ENCODE results near the gene MYO1G. TPM values are rescaled to one million over a fixed set of nuclear protein-coding genes. Genes with fewer than 3 reads are reported as not detected.

MYO1G gene
- total and polyA plus RNA-seq, 2 donors = 1.8 to 3.6 TPM

GRCh38 chr7:44990109-44991023 lies 11.6 kb upstream of the MYO1G start:
- DNase-seq (ENCODE audit: extremely low spot score) = no peak
- H3K36me3 ChIP-seq (ENCODE audit: insufficient read depth) = no peaks in the 10 kb centered on the region
- H3K27ac ChIP-seq (ENCODE audit: low read depth) = no peak overlapping the region
- no peaks in the 10 kb centered on the region for H3K4me1 ChIP-seq (ENCODE audit: insufficient read depth)
- 69% methylated on average over 9 of the region's 9 CpGs for WGBS
- no peak overlapping the region for H3K4me3 ChIP-seq (ENCODE audit: low read depth, low read length)

- WGBS = 94% methylated on average over 3 of the region's 3 CpGs
Measured at GRCh38 chr7:44989132-44989531, 10.3 kb upstream of the MYO1G start.

GRCh38 chr7:44988701-44989100 lies 9.9 kb upstream of the MYO1G start:
- 83% methylated on average over 4 of the region's 4 CpGs for WGBS

More at GRCh38 chr7:44989132-44989531, 10.3 kb upstream of the MYO1G start:
- Histone ChIP-seq H3K27ac (ENCODE audit: low read depth) (no peak overlapping the region), H3K4me1 (ENCODE audit: insufficient read depth) (no peaks in the 10 kb centered on the region), H3K36me3 (ENCODE audit: insufficient read depth) (no peaks in the 10 kb centered on the region), H3K4me3 (ENCODE audit: low read depth, low read length) (no peak overlapping the region)
- no peak for DNase-seq (ENCODE audit: extremely low spot score)

GRCh38 chr7:44987996-44988395 lies 9.2 kb upstream of the MYO1G start:
- no peak for DNase-seq (ENCODE audit: extremely low spot score)
- Histone ChIP-seq H3K4me1 (ENCODE audit: insufficient read depth) (no peaks in the 10 kb centered on the region), H3K27ac (ENCODE audit: low read depth) (no peak overlapping the region), H3K4me3 (ENCODE audit: low read depth, low read length) (no peak overlapping the region), H3K36me3 (ENCODE audit: insufficient read depth) (no peaks in the 10 kb centered on the region)
- WGBS = 85% methylated on average over 10 of the region's 10 CpGs

More at GRCh38 chr7:44988701-44989100, 9.9 kb upstream of the MYO1G start:
- Histone ChIP-seq H3K4me3 (ENCODE audit: low read depth, low read length) (no peak overlapping the region), H3K27ac (ENCODE audit: low read depth) (no peak overlapping the region), H3K36me3 (ENCODE audit: insufficient read depth) (no peaks in the 10 kb centered on the region), H3K4me1 (ENCODE audit: insufficient read depth) (no peaks in the 10 kb centered on the region)
- no peak for DNase-seq (ENCODE audit: extremely low spot score)

- no peaks in the 10 kb centered on the region for H3K4me1 ChIP-seq (ENCODE audit: insufficient read depth)
- no peak overlapping the region for H3K27ac ChIP-seq (ENCODE audit: low read depth)
- 94% methylated on average over 7 of the region's 7 CpGs for WGBS
- H3K4me3 ChIP-seq (ENCODE audit: low read depth, low read length) = no peak overlapping the region
- H3K36me3 ChIP-seq (ENCODE audit: insufficient read depth) = no peaks in the 10 kb centered on the region
- no peak for DNase-seq (ENCODE audit: extremely low spot score)
Measured at GRCh38 chr7:44987457-44987856, 8.6 kb upstream of the MYO1G start.

- H3K4me3 ChIP-seq (ENCODE audit: low read depth, low read length) = peak overlapping the region; percentile 33
- WGBS = under 1% methylated on average over 68 of the region's 68 CpGs
- no peaks in the 10 kb centered on the region for H3K4me1 ChIP-seq (ENCODE audit: insufficient read depth)
- peak overlapping the region; percentile 83 for H3K27ac ChIP-seq (ENCODE audit: low read depth)
- peak; percentile 82 for DNase-seq (ENCODE audit: extremely low spot score)
- no peaks in the 10 kb centered on the region for H3K36me3 ChIP-seq (ENCODE audit: insufficient read depth)
Measured at GRCh38 chr7:44986218-44987053, 7.6 kb upstream of the MYO1G start.

- H3K36me3 ChIP-seq (ENCODE audit: insufficient read depth) = no peaks in the 10 kb centered on the region
- no peak for DNase-seq (ENCODE audit: extremely low spot score)
- 11% methylated on average over 8 of the region's 8 CpGs for WGBS
- H3K27ac ChIP-seq (ENCODE audit: low read depth) = peak overlapping the region; percentile 77
- H3K4me3 ChIP-seq (ENCODE audit: low read depth, low read length) = peak overlapping the region; percentile 33
- no peaks in the 10 kb centered on the region for H3K4me1 ChIP-seq (ENCODE audit: insufficient read depth)
Measured at GRCh38 chr7:44985900-44986217, 7.0 kb upstream of the MYO1G start.

- WGBS = 65% methylated on average over 6 of the region's 6 CpGs
- no peak for DNase-seq (ENCODE audit: extremely low spot score)
Measured at GRCh38 chr7:44985033-44985695, 6.3 kb upstream of the MYO1G start.

GRCh38 chr7:44984478-44984758 lies 5.6 kb upstream of the MYO1G start:
- no peaks in the 10 kb centered on the region for H3K4me1 ChIP-seq (ENCODE audit: insufficient read depth)

More at GRCh38 chr7:44985033-44985695, 6.3 kb upstream of the MYO1G start:
- Histone ChIP-seq H3K27ac (ENCODE audit: low read depth) (no peak overlapping the region), H3K36me3 (ENCODE audit: insufficient read depth) (no peaks in the 10 kb centered on the region), H3K4me3 (ENCODE audit: low read depth, low read length) (no peak overlapping the region), H3K4me1 (ENCODE audit: insufficient read depth) (no peaks in the 10 kb centered on the region)

GRCh38 chr7:44983742-44984477 lies 5.1 kb upstream of the MYO1G start:
- WGBS = 89% methylated on average over 6 of the region's 6 CpGs
- H3K27ac ChIP-seq (ENCODE audit: low read depth) = no peak overlapping the region
- no peaks in the 10 kb centered on the region for H3K4me1 ChIP-seq (ENCODE audit: insufficient read depth)
- no peaks in the 10 kb centered on the region for H3K36me3 ChIP-seq (ENCODE audit: insufficient read depth)
- no peak for DNase-seq (ENCODE audit: extremely low spot score)
- no peak overlapping the region for H3K4me3 ChIP-seq (ENCODE audit: low read depth, low read length)

More at GRCh38 chr7:44984478-44984758, 5.6 kb upstream of the MYO1G start:
- H3K36me3 ChIP-seq (ENCODE audit: insufficient read depth) = no peaks in the 10 kb centered on the region
- no peak for DNase-seq (ENCODE audit: extremely low spot score)
- no peak overlapping the region for H3K27ac ChIP-seq (ENCODE audit: low read depth)
- 72% methylated on average over 3 of the region's 3 CpGs for WGBS
- no peak overlapping the region for H3K4me3 ChIP-seq (ENCODE audit: low read depth, low read length)

GRCh38 chr7:44982970-44983369 lies 4.2 kb upstream of the MYO1G start:
- 98% methylated on average over 1 of the region's 1 CpG for WGBS
- no peaks in the 10 kb centered on the region for H3K4me1 ChIP-seq (ENCODE audit: insufficient read depth)
- DNase-seq (ENCODE audit: extremely low spot score) = no peak
- no peak overlapping the region for H3K4me3 ChIP-seq (ENCODE audit: low read depth, low read length)
- H3K27ac ChIP-seq (ENCODE audit: low read depth) = no peak overlapping the region
- no peaks in the 10 kb centered on the region for H3K36me3 ChIP-seq (ENCODE audit: insufficient read depth)

- H3K4me3 ChIP-seq (ENCODE audit: low read depth, low read length) = no peak overlapping the region
- 99% methylated on average over 1 of the region's 1 CpG for WGBS
- H3K4me1 ChIP-seq (ENCODE audit: insufficient read depth) = no peaks in the 10 kb centered on the region
- H3K36me3 ChIP-seq (ENCODE audit: insufficient read depth) = no peaks in the 10 kb centered on the region
- H3K27ac ChIP-seq (ENCODE audit: low read depth) = no peak overlapping the region
- DNase-seq (ENCODE audit: extremely low spot score) = no peak
Measured at GRCh38 chr7:44982535-44982923, 3.7 kb upstream of the MYO1G start.

- DNase-seq (ENCODE audit: extremely low spot score) = no peak
- Histone ChIP-seq H3K36me3 (ENCODE audit: insufficient read depth) (no peaks in the 10 kb centered on the region), H3K4me1 (ENCODE audit: insufficient read depth) (no peaks in the 10 kb centered on the region), H3K27ac (ENCODE audit: low read depth) (no peak overlapping the region), H3K4me3 (ENCODE audit: low read depth, low read length) (no peak overlapping the region)
- WGBS = 83% methylated on average over 7 of the region's 7 CpGs
Measured at GRCh38 chr7:44981035-44981706, 2.4 kb upstream of the MYO1G start.

All from urinary bladder (tissue), 4 donors.